Breast epithelium (tissue), 4 donors: Measurements from ENCODE around the gene MYO3B. TPM values are rescaled to one million over a fixed set of nuclear protein-coding genes. Genes with fewer than 3 reads are reported as not detected.
"Not testable (repeated sequence)": the region's sequence is repeated elsewhere in the genome, so short reads cannot be mapped to it uniquely, and the experiment has no call there.

Experiments used
- DNase-seq, 2 donors: peaks; one replicate each; pipeline ENCODE4 v3.0.0-alpha.2; 2019; ENCODE audit warnings: low spot score in 2 of 2
- H3K27ac ChIP-seq, 2 donors: fragments of 200-600 bp; sonication (generic) in 1 of 2; one replicate each; pipeline ENCODE4 v1.5.1; 2016 to 2019; ENCODE audit warnings: mild to moderate bottlenecking in 1 of 2
- H3K27me3 ChIP-seq, 2 donors: fragments of 200-600 bp; sonication (generic) in 1 of 2; one replicate each; pipeline versions ENCODE4 v1.5.1 to v1.6.0; 2017 to 2019; ENCODE audit warnings: control low read depth in 1 of 2, mild to moderate bottlenecking in 1 of 2
- H3K36me3 ChIP-seq: fragments of 200-600 bp; one replicate; pipeline ENCODE4 v1.5.1; 2019
- H3K4me1 ChIP-seq, 2 donors: fragments of 200-600 bp; sonication (generic); one replicate each; pipeline ENCODE4 v1.5.1; 2016 to 2019; ENCODE audit warnings: control low read depth in 1 of 2
- H3K4me3 ChIP-seq, 3 donors: fragments of 200-600 bp; sonication (generic); 1 replicate in 2 of 3; 2 replicates in 1 of 3; pipeline ENCODE4 v1.5.1; 2016 to 2019; ENCODE audit warnings: mild to moderate bottlenecking in 3 of 3, moderate library complexity in 2 of 3
- H3K9me3 ChIP-seq, 2 donors: fragments of 200-600 bp; sonication (generic) in 1 of 2; one replicate each; pipeline ENCODE4 v1.5.1; 2016 to 2019; ENCODE audit warnings: control low read depth in 1 of 2
- CTCF ChIP-seq, 3 donors: fragments of 450-650 bp; IDR thresholded peaks; one replicate each; pipeline ENCODE4 v1.5.1; 2016 to 2017; ENCODE audit warnings: antibody characterized with exemption in 3 of 3, mild to moderate bottlenecking in 3 of 3, moderate library complexity in 3 of 3
- POLR2A ChIP-seq: fragments of 450-650 bp; IDR thresholded peaks from one replicate; pipeline ENCODE4 v1.6.1; 2016; ENCODE audit warnings: antibody characterized with exemption, mild to moderate bottlenecking, moderate library complexity
- POLR2AphosphoS5 ChIP-seq, 3 donors: sonication (generic); formaldehyde crosslinking; IDR thresholded peaks; one replicate each; pipeline ENCODE4 v1.6.1; 2017; ENCODE audit warnings: antibody characterized with exemption in 3 of 3
- intact Hi-C: fragments of 100-400 bp; cut with DNase I; formaldehyde crosslinking; loops from one replicate; pipeline ENCODE4 v1.15.1; 2023; ENCODE audit warnings: low total_unique reads
- total RNA-seq, 3 donors: library from RNA; depleted of rRNA; stranded (reverse); fragments of >200 nt; gene quantifications; one replicate each; pipeline ENCODE4 v1.1.0, GENCODE V29; 2016

Gene MYO3B
- total RNA-seq, 3 donors from 2014 or later = 0.15 to 0.98 (median 0.16) TPM

GRCh38 chr2:170340693-170341068 is 162.7 kb downstream of the MYO3B start:
- Histone ChIP-seq H3K27ac (no peak overlapping the region), H3K4me1 (no peaks in the 10 kb centered on the region), H3K27me3 (no peaks in the 10 kb centered on the region), H3K9me3 (no peaks in the 10 kb centered on the region), H3K4me3 (no peak overlapping the region), H3K36me3 (no peaks in the 10 kb centered on the region)
- TF ChIP-seq CTCF (IDR thresholded peaks at IDR 0.05) (no peak), POLR2AphosphoS5 (IDR thresholded peaks at IDR 0.05) (no peak), POLR2A (no peak)
- intact Hi-C loops = no loop called here
- no peak for DNase-seq

- no peak overlapping the region for H3K4me3 ChIP-seq
- DNase-seq = no peak
- H3K4me1 ChIP-seq = no peaks in the 10 kb centered on the region
- intact Hi-C loops = no loop called here
- no peak overlapping the region for H3K27ac ChIP-seq
- H3K27me3 ChIP-seq = no peaks in the 10 kb centered on the region
- H3K9me3 ChIP-seq = no peaks in the 10 kb centered on the region
- TF ChIP-seq POLR2A = no peak
- no peak for TF ChIP-seq POLR2AphosphoS5 (IDR thresholded peaks at IDR 0.05)
- TF ChIP-seq CTCF (IDR thresholded peaks at IDR 0.05) = no peak
- no peaks in the 10 kb centered on the region for H3K36me3 ChIP-seq
Observed at GRCh38 chr2:170341684-170342623, 164.0 kb downstream of the MYO3B start.

- intact Hi-C loops = no loop called here
- no peak for DNase-seq
- Histone ChIP-seq H3K27ac (no peak overlapping the region), H3K9me3 (no peaks in the 10 kb centered on the region), H3K27me3 (no peaks in the 10 kb centered on the region), H3K4me1 (no peaks in the 10 kb centered on the region), H3K4me3 (no peak overlapping the region), H3K36me3 (no peaks in the 10 kb centered on the region)
- TF ChIP-seq POLR2AphosphoS5 (IDR thresholded peaks at IDR 0.05) = no peak
- no peak for TF ChIP-seq CTCF (IDR thresholded peaks at IDR 0.05)
- no peak for TF ChIP-seq POLR2A
Observed at GRCh38 chr2:170344663-170345346, 166.9 kb downstream of the MYO3B start.

GRCh38 chr2:170345607-170346006 is 167.7 kb downstream of the MYO3B start:
- H3K27me3 ChIP-seq = no peaks in the 10 kb centered on the region
- no peaks in the 10 kb centered on the region for H3K9me3 ChIP-seq
- no peaks in the 10 kb centered on the region for H3K36me3 ChIP-seq
- DNase-seq = no peak
- H3K4me3 ChIP-seq = no peak overlapping the region
- intact Hi-C loops = no loop called here
- H3K4me1 ChIP-seq = no peaks in the 10 kb centered on the region
- TF ChIP-seq POLR2A = no peak
- no peak for TF ChIP-seq CTCF (IDR thresholded peaks at IDR 0.05)
- no peak for TF ChIP-seq POLR2AphosphoS5 (IDR thresholded peaks at IDR 0.05)
- no peak overlapping the region for H3K27ac ChIP-seq

- H3K9me3 ChIP-seq, DNase-seq, H3K4me3 ChIP-seq, intact Hi-C loops, H3K27me3 ChIP-seq, H3K27ac ChIP-seq, H3K36me3 ChIP-seq, H3K4me1 ChIP-seq: not testable (repeated sequence)
Observed at GRCh38 chr2:170349269-170349668, 171.3 kb downstream of the MYO3B start.
